GM12892 (cell line): Measurements from ENCODE around the gene AK9.

Source experiments
- POLR2A ChIP-seq: IDR thresholded peaks from 2 replicates; pipeline ENCODE4 v1.6.1; 2011; ENCODE audit warnings: low read depth, low read length, control low read depth
- POLR2AphosphoS5 ChIP-seq: IDR thresholded peaks from 2 replicates; pipeline ENCODE4 v1.6.1; 2011; ENCODE audit warnings: low read depth, low read length, control low read depth

DNA sequence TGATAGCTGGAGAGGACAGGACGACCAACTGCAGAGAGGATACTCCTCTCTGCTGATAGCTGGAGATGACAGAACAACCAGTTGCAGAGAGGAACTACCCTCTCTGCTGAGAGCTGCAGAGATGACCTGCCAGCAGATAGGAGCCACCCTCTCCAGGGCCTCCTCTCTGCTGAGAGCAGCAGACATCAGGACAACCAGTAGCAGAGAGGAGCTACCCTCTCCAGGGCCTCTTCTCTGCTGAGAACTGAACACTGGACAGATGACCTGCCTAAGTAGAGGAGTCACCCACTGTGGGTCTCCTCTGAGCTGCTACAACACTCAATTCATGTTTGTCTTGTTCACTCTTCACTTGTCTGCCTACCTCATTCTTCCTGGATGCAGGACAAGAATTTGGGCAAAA lies 180.6 kb downstream of the AK9 start:
- no peak for TF ChIP-seq POLR2A
- no peak for TF ChIP-seq POLR2AphosphoS5
